TTC549 (cell line): ENCODE results near the gene AXIN1.

ENCODE experiments used
- FAIRE-seq: peaks from 2 replicates; lab custom pipeline; 2012; peaks lifted over from hg19 to GRCh38; lab: Jason Lieb, UNC

The AXIN1 gene

GRCh38 chr16:296806-297510 lies 55.6 kb downstream of the AXIN1 start:
- no peak for FAIRE-seq

DNA sequence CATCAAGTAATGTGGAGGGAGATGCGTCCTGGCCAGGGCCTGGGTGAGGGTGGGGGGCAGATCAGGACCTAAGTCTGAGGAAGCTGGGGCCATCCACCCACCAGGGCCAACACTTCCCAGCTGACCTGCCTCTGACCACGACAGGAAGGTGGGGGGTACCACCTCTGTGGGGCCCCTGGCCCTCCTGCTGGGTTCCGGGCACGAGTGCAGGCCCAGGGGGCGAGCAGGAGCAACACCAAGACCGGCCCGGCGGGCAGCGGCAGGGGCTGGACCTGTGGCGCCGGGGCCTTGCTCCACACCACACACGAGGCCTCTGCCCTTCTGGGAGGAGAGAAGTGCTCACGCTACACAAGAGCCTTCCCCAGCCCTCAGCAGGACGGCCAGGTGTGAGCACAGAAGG lies 56.2 kb downstream of the AXIN1 start:
- FAIRE-seq = no peak

DNA sequence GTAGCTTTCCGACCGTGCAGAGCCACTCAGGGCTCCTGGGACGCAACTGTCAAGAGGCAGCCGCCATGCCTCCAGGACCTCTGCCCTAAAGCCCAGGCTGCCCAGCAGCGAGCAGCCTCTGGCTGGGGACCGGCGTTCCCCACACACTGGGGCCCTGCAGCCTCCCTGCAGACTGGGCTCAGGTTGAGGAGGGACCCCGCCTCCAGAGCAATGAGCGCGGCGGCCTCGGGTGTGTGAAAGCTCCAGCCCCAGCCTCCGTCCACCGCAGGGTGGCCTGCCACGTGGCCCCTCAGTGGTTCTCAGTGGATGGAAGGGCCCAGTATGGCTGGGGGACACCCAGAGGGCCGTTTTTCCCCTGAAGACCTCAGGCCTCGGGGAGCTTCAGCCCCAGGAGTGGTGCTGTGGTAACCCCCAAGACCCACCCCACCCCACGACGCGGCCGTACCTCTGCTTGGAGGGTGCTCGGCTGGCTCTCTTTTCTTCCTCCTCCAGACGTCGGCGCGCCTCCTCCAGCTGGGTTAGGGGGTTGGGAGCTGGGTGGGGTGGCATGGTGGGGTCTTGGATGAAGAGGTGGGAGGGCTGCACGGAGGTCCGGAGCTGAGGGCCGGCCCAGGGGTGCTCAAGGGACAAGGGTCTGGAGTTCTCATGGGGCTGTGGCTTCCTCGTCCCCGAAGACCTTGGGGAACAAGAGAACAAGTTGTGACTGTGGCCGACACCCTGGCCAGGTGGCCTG lies 59.3 kb downstream of the AXIN1 start:
- no peak for FAIRE-seq

GRCh38 chr16:291539-291938 lies 61.0 kb downstream of the AXIN1 start:
- no peak for FAIRE-seq

DNA sequence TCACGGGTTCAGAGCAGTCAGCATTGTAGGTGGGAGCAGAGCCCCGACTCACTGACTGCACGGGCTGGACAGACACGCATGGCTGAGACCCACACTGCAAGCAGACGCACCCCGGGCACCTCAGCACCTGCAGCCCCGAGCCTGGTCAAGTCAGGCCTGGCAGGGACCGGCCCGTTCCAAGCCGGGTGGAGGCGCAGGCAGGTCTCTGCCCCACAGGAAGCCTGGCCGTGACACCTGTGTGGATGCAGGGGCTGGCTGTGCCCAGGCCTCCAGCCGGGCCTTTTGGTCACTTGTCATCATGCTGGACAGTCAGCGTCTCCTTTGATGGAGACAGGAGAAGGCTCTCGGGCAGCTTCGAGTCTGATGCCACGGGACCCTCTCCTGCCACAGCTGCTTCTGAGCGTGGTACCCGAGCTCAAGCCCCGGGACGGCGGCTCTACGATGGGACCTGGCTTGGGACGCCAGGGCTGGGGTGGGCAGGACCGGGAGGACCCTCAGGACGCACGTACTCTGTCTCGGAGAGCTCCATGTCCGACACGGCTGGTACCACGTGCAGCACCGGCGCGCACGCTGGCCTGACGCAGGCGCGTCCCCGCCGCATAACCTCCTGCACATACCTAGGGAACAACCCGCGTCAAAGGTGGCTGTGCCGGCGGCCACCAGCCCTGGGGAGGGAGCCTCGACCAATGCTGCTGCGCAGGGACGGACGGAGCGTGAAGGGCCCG lies 61.7 kb downstream of the AXIN1 start:
- FAIRE-seq = no peak

- FAIRE-seq = no peak
Measured at GRCh38 chr16:290015-290680, 62.4 kb downstream of the AXIN1 start.

GRCh38 chr16:289395-289997 lies 63.0 kb downstream of the AXIN1 start:
- no peak for FAIRE-seq

GRCh38 chr16:287981-288920 lies 64.3 kb downstream of the AXIN1 start:
- no peak for FAIRE-seq

DNA sequence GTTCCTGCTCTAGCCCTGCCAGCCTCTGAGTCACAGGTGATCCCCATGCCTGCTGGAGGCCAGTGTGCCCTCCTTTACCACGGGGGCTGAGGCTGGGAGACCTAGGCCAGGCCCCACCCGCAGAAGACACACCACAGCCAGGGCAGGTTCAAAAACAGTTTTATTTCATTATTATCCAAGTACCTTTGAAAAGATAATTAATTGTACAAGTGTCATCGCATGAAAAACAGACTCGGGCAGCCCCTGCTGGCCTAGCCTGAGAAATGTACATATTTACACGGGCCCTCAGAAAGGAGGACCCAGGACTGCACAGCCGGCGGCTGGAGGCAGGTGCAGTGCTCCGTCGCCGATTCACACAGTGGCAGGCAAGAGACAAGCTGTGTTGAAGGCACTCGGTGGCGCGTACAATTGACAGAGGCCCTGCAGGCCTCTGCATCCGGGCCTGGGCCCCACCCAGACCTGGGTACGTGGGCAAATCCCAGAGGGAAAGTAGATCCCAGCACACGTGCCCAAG lies 65.2 kb downstream of the AXIN1 start:
- FAIRE-seq = no peak

DNA sequence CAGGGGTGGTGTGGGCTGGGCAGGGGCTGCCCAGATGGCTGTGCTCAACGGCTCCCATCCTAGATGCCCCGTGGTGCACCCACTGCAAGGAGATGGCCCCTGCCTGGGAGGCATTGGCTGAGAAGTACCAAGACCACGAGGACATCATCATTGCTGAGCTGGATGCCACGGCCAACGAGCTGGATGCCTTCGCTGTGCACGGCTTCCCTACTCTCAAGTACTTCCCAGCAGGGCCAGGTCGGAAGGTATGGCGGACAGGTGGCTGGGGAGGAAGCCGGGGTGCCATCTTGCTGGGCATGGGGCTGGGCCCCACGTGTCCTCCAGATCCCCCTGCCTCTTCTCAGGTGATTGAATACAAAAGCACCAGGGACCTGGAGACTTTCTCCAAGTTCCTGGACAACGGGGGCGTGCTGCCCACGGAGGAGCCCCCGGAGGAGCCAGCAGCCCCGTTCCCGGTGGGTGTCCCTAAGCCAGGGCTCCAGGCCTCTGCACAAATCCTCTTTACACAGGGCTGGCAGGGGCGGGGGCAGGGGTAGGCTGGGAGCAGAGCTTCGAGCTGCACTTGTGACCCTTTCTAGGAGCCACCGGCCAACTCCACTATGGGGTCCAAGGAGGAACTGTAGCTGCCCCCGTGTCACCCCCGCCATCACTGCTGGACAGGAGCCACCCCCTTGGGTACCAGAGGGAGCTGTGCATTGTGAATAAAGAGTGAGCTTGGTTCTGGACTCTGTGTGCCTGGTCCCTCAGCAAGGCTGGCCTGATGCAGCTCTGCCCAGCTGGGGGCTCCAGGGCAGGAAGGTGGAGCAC lies 65.8 kb downstream of the AXIN1 start:
- no peak for FAIRE-seq

DNA sequence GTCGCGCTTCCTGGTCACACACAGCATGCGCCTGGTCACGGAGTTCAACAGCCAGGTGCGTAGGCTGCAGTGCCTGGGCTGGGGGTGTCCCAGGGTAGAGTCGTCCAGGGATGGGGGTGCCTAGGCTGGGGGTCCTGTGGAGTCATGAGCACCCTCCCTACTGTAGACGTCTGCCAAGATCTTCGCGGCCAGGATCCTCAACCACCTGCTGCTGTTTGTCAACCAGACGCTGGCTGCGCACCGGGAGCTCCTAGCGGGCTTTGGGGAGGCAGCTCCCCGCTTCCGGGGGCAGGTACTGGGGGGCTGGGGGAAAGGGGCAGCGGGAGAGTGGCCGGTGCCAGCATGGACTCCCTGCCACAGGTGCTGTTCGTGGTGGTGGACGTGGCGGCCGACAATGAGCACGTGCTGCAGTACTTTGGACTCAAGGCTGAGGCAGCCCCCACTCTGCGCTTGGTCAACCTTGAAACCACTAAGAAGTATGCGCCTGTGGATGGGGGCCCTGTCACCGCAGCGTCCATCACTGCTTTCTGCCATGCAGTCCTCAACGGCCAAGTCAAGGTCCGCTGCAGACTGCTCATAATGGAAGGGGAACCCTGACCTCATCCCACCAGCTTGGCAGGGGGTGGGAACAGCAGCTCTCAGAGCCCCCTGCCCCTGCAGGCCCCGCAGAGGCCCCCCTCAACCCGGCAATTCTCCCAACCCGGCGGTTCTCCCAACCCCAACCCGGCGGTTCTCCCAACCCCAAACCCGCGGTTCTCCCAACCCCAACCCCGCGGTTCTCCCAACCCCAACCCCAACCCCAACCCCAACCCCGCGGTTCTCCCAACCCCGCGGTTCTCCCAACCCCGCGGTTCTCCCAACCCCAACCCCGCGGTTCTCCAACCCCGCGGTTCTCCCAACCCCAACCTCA lies 67.1 kb downstream of the AXIN1 start:
- FAIRE-seq = no peak

DNA sequence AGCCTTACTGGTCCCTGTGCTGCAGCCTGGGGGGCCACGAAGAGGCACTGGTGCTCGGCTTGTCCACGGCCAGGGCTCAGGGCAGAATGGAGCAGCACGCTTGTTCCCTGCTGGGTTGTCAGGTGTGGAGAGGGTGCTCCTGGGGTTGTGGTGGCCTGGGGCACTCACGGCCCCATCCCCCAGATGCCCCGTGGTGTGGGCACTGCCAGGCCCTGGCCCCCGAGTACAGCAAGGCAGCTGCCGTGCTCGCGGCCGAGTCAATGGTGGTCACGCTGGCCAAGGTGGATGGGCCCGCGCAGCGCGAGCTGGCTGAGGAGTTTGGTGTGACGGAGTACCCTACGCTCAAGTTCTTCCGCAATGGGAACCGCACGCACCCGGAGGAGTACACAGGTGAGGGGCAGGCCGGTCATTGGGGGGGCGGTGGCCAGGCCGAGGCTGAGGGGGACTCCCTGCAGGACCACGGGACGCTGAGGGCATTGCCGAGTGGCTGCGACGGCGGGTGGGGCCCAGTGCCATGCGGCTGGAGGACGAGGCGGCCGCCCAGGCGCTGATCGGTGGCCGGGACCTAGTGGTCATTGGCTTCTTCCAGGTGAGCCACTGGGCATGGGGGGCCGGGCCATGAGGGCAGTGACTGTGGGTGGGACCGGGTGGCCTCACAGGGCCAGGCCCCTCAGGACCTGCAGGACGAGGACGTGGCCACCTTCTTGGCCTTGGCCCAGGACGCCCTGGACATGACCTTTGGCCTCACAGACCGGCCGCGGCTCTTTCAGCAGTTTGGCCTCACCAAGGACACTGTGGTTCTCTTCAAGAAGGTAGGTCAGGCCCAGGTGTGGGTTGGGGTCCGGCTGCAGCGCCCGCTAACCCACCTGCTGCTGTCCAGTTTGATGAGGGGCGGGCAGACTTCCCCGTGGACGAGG lies 68.1 kb downstream of the AXIN1 start:
- FAIRE-seq = no peak

- no peak for FAIRE-seq
Measured at GRCh38 chr16:283033-283805, 69.3 kb downstream of the AXIN1 start, which contains the start of gene PDIA2. Gene PDIA2 (plus strand): TSS chr16:283164. CDS start chr16:283170, 6 bp downstream.

- no peak for FAIRE-seq
Measured at GRCh38 chr16:282491-282890, 70.0 kb downstream of the AXIN1 start.

DNA sequence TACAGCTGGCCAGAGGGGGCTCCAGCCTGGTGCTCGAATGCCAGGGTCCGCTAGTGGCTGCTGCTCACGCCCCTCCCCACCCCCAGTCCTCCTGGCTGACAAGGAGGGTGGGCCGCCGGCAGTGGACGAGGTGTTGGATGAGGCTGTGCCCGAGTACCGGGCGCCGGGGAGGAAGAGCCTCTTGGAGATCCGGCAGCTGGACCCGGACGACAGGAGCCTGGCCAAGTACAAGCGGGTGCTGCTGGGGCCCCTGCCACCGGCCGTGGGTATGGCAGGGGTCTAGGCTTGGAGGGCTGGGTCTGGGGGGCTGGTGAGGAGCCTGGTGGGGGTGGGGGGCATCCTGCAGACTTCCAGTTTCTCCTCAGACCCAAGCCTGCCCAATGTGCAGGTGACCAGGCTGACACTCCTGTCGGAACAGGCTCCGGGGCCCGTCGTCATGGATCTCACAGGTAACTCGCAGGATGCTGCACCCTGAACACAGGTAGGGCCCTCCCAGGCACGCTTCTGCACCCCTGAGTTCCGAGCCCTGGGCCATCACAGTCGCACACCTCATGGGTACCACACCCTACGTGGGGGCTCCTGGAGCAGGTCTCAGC lies 70.8 kb downstream of the AXIN1 start:
- no peak for FAIRE-seq

- no peak for FAIRE-seq
Measured at GRCh38 chr16:280991-281659, 71.4 kb downstream of the AXIN1 start.
